Measurements from ENCODE around the gene IL17C.

GRCh38 chr16:88681709-88682451, 43.5 kb downstream of the IL17C start:
- TF ChIP-seq KAT7 (CRISPR knock-in tag; IDR thresholded peaks at IDR 0.05; ENCODE audit: borderline replicate concordance) (no peak), ZNF317 (CRISPR knock-in tag; IDR thresholded peaks at IDR 0.05; ENCODE audit: borderline replicate concordance, low read depth) (no peak), ELF4 (CRISPR knock-in tag; IDR thresholded peaks at IDR 0.05; ENCODE audit: low read depth) (no peak), HMGA2 (CRISPR knock-in tag; IDR thresholded peaks at IDR 0.05) (no peak)
- TF ChIP-seq, protein P1, sequence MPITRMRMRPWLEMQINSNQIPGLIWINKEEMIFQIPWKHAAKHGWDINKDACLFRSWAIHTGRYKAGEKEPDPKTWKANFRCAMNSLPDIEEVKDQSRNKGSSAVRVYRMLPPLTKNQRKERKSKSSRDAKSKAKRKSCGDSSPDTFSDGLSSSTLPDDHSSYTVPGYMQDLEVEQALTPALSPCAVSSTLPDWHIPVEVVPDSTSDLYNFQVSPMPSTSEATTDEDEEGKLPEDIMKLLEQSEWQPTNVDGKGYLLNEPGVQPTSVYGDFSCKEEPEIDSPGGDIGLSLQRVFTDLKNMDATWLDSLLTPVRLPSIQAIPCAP (CRISPR knock-in tag; IDR thresholded peaks at IDR 0.05) = no peak
- TF ChIP-seq, protein P2, sequence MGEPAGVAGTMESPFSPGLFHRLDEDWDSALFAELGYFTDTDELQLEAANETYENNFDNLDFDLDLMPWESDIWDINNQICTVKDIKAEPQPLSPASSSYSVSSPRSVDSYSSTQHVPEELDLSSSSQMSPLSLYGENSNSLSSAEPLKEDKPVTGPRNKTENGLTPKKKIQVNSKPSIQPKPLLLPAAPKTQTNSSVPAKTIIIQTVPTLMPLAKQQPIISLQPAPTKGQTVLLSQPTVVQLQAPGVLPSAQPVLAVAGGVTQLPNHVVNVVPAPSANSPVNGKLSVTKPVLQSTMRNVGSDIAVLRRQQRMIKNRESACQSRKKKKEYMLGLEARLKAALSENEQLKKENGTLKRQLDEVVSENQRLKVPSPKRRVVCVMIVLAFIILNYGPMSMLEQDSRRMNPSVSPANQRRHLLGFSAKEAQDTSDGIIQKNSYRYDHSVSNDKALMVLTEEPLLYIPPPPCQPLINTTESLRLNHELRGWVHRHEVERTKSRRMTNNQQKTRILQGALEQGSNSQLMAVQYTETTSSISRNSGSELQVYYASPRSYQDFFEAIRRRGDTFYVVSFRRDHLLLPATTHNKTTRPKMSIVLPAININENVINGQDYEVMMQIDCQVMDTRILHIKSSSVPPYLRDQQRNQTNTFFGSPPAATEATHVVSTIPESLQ (CRISPR knock-in tag; IDR thresholded peaks at IDR 0.05) = no peak
